ENCODE measurements around the gene DHRSX.
"Not testable (repeated sequence)": the region's sequence is repeated elsewhere in the genome, so short reads cannot be mapped to it uniquely, and the experiment has no call there.

Gene DHRSX

GRCh38 chrX:2432298-2432863, 68.4 kb downstream of the DHRSX start:
- Histone ChIP-seq H3K27me3 (replicated peaks; ENCODE audit: control insufficient read depth, insufficient read depth, low read length, poor library complexity, severe bottlenecking) (no peaks in the 10 kb centered on the region), H3K9me3 (ENCODE audit: control insufficient read depth, low read length) (no peaks in the 10 kb centered on the region), H3K4me1 (ENCODE audit: control insufficient read depth, insufficient read depth, low read length, poor library complexity, severe bottlenecking) (no peaks in the 10 kb centered on the region), H3K4me3 (ENCODE audit: insufficient read depth, low read depth, low read length, poor library complexity, severe bottlenecking) (no peak overlapping the region), H3K27ac (ENCODE audit: insufficient read depth, low read length, poor library complexity, severe bottlenecking) (no peak overlapping the region), H3K36me3 (ENCODE audit: control insufficient read depth, insufficient read depth, low read length) (no peaks in the 10 kb centered on the region)
- DNase-seq, result no peak

DNA sequence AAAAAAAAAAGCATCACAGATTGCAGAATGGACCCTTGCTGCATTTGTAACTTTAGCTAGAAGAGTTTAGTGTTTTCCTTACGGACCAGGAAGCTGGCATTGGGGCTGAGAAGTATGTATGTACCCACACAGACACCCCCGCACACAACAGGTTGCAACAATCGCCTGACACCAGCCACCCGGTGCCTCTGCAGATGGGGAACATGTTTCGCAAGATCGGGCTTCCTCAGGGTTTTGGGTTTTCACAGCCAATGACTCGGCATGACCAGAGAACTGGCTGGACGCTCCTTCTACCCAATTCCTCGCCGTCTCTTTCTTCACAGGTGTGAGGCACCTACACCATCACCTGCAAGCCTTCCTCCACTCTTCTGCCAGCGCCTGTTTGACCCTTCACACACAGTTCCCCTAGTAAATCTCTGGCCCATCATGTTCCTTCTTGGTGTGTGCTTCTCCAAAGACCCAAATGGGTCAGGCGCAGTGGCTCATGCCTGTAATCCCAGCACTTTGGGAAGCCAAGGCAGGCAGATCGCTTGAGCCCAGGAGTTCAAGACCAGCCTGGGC, 70.4 kb downstream of the DHRSX start:
- Histone ChIP-seq H3K27me3 (replicated peaks; ENCODE audit: control insufficient read depth, insufficient read depth, low read length, poor library complexity, severe bottlenecking) (no peaks in the 10 kb centered on the region), H3K4me1 (ENCODE audit: control insufficient read depth, insufficient read depth, low read length, poor library complexity, severe bottlenecking) (no peaks in the 10 kb centered on the region)
- no peak for DNase-seq

GRCh38 chrX:2427737-2428136, 73.0 kb downstream of the DHRSX start:
- Histone ChIP-seq H3K27me3 (replicated peaks; ENCODE audit: control insufficient read depth, insufficient read depth, low read length, poor library complexity, severe bottlenecking) (no peaks in the 10 kb centered on the region), H3K27ac (ENCODE audit: insufficient read depth, low read length, poor library complexity, severe bottlenecking) (no peak overlapping the region), H3K36me3 (ENCODE audit: control insufficient read depth, insufficient read depth, low read length) (peaks cover 8% of the 10 kb centered on the region), H3K4me1 (ENCODE audit: control insufficient read depth, insufficient read depth, low read length, poor library complexity, severe bottlenecking) (no peaks in the 10 kb centered on the region), H3K4me3 (ENCODE audit: insufficient read depth, low read depth, low read length, poor library complexity, severe bottlenecking) (no peak overlapping the region), H3K9me3 (ENCODE audit: control insufficient read depth, low read length) (no peaks in the 10 kb centered on the region)
- no peak for DNase-seq

More for the DNA sequence above, 70.4 kb downstream of the DHRSX start:
- no peaks in the 10 kb centered on the region for H3K9me3 ChIP-seq (ENCODE audit: control insufficient read depth, low read length)
- H3K27ac ChIP-seq (ENCODE audit: insufficient read depth, low read length, poor library complexity, severe bottlenecking), result no peak overlapping the region
- no peak overlapping the region for H3K4me3 ChIP-seq (ENCODE audit: insufficient read depth, low read depth, low read length, poor library complexity, severe bottlenecking)
- no peaks in the 10 kb centered on the region for H3K36me3 ChIP-seq (ENCODE audit: control insufficient read depth, insufficient read depth, low read length)

DNA sequence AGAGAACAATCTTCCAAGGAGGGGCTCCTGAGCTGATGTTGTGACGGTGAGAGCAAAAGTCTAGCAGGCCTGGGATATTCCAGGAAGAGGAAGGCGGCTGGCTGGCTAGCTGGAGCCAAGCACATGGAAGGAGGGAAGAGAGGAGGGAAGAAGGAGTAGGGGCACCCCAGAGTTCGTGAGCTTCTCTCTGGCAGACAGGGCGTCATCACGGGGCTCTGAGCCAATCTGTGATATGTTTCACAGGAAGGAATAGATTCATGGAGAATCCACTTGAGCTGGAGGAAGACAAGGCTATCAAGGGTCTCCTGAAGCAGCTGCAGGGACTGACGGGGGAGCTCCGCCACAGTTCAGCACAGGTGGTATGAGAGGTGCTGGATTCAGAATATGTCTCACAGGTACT, 73.6 kb downstream of the DHRSX start:
- no peak overlapping the region for H3K27ac ChIP-seq (ENCODE audit: insufficient read depth, low read length, poor library complexity, severe bottlenecking)
- no peaks in the 10 kb centered on the region for H3K27me3 ChIP-seq (replicated peaks; ENCODE audit: control insufficient read depth, insufficient read depth, low read length, poor library complexity, severe bottlenecking)
- H3K36me3 ChIP-seq (ENCODE audit: control insufficient read depth, insufficient read depth, low read length), result peaks cover 8% of the 10 kb centered on the region
- DNase-seq, result no peak
- no peaks in the 10 kb centered on the region for H3K4me1 ChIP-seq (ENCODE audit: control insufficient read depth, insufficient read depth, low read length, poor library complexity, severe bottlenecking)
- no peaks in the 10 kb centered on the region for H3K9me3 ChIP-seq (ENCODE audit: control insufficient read depth, low read length)
- H3K4me3 ChIP-seq (ENCODE audit: insufficient read depth, low read depth, low read length, poor library complexity, severe bottlenecking), result no peak overlapping the region

DNA sequence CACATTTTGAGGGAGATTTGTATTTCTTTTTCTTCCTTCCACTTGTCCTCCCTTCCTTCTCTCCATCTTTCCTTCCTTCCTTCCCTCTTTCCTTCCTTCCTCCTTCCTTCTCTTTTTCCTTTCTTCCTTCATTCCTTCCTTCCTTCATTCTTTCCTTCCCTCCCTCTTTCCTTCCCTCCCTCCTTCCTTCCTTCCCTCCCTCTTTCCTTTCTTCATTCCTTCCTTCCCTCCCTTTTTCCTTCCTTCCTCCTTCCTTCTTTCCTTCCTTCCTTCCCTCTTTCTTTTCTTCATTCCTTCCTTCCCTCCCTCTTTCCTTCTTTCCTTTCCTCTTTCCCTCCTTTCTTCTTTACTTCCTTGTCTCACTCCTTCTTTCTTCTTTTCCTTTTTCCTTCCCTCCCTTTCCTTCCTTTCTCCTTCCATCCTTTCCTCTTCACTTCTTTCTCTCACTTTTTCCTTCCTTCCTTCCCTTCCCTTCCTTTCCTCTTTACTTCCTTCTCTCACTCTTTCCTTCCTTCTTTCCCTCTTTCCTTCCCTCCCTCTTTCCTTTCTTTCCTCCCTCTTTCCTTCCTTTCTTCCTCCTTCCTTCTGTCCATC, 74.4 kb downstream of the DHRSX start:
- DNase-seq, result no peak
- H3K27ac ChIP-seq (ENCODE audit: insufficient read depth, low read length, poor library complexity, severe bottlenecking), result no peak overlapping the region
- H3K27me3 ChIP-seq (replicated peaks; ENCODE audit: control insufficient read depth, insufficient read depth, low read length, poor library complexity, severe bottlenecking), result no peaks in the 10 kb centered on the region
- H3K9me3 ChIP-seq (ENCODE audit: control insufficient read depth, low read length), result no peaks in the 10 kb centered on the region
- peaks cover 8% of the 10 kb centered on the region for H3K36me3 ChIP-seq (ENCODE audit: control insufficient read depth, insufficient read depth, low read length)
- no peak overlapping the region for H3K4me3 ChIP-seq (ENCODE audit: insufficient read depth, low read depth, low read length, poor library complexity, severe bottlenecking)
- H3K4me1 ChIP-seq (ENCODE audit: control insufficient read depth, insufficient read depth, low read length, poor library complexity, severe bottlenecking), result no peaks in the 10 kb centered on the region

GRCh38 chrX:2425286-2426071, 75.3 kb downstream of the DHRSX start:
- no peak for DNase-seq
- H3K4me1 ChIP-seq (ENCODE audit: control insufficient read depth, insufficient read depth, low read length, poor library complexity, severe bottlenecking), result no peaks in the 10 kb centered on the region

DNA sequence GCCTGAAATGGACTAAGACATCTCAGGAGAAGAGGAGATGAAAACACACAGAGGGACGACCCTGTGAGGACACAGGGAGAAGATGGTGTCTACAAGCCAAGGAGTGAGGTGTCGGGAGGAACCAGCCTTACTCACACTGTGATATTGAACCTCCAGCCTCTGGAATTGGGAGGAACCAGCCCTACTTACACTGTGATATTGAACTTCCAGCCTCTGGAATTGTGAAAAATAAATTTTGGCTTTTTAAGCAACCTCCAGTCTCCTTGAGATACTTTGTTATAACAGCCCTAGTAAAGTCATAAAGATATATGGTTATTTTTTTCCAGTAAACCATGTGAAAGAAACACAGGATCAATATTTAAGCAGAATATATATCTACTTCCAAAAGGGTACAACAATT, 76.5 kb downstream of the DHRSX start:
- no peak overlapping the region for H3K27ac ChIP-seq (ENCODE audit: insufficient read depth, low read length, poor library complexity, severe bottlenecking)

More at GRCh38 chrX:2425286-2426071, 75.3 kb downstream of the DHRSX start:
- Histone ChIP-seq H3K36me3 (ENCODE audit: control insufficient read depth, insufficient read depth, low read length) (peaks cover 8% of the 10 kb centered on the region), H3K4me3 (ENCODE audit: insufficient read depth, low read depth, low read length, poor library complexity, severe bottlenecking) (no peak overlapping the region), H3K27ac (ENCODE audit: insufficient read depth, low read length, poor library complexity, severe bottlenecking) (no peak overlapping the region), H3K9me3 (ENCODE audit: control insufficient read depth, low read length) (no peaks in the 10 kb centered on the region), H3K27me3 (replicated peaks; ENCODE audit: control insufficient read depth, insufficient read depth, low read length, poor library complexity, severe bottlenecking) (no peaks in the 10 kb centered on the region)

GRCh38 chrX:2423899-2424298, 76.9 kb downstream of the DHRSX start:
- H3K27ac ChIP-seq (ENCODE audit: insufficient read depth, low read length, poor library complexity, severe bottlenecking), result no peak overlapping the region
- no peak for DNase-seq
- H3K9me3 ChIP-seq (ENCODE audit: control insufficient read depth, low read length), result no peaks in the 10 kb centered on the region
- H3K27me3 ChIP-seq (replicated peaks; ENCODE audit: control insufficient read depth, insufficient read depth, low read length, poor library complexity, severe bottlenecking), result no peaks in the 10 kb centered on the region
- no peaks in the 10 kb centered on the region for H3K4me1 ChIP-seq (ENCODE audit: control insufficient read depth, insufficient read depth, low read length, poor library complexity, severe bottlenecking)
- H3K4me3 ChIP-seq (ENCODE audit: insufficient read depth, low read depth, low read length, poor library complexity, severe bottlenecking), result no peak overlapping the region
- H3K36me3 ChIP-seq (ENCODE audit: control insufficient read depth, insufficient read depth, low read length), result peaks cover 8% of the 10 kb centered on the region

More for the DNA sequence above, 76.5 kb downstream of the DHRSX start:
- no peak for DNase-seq
- no peaks in the 10 kb centered on the region for H3K9me3 ChIP-seq (ENCODE audit: control insufficient read depth, low read length)
- H3K36me3 ChIP-seq (ENCODE audit: control insufficient read depth, insufficient read depth, low read length), result peaks cover 8% of the 10 kb centered on the region
- no peak overlapping the region for H3K4me3 ChIP-seq (ENCODE audit: insufficient read depth, low read depth, low read length, poor library complexity, severe bottlenecking)
- H3K4me1 ChIP-seq (ENCODE audit: control insufficient read depth, insufficient read depth, low read length, poor library complexity, severe bottlenecking), result no peaks in the 10 kb centered on the region
- H3K27me3 ChIP-seq (replicated peaks; ENCODE audit: control insufficient read depth, insufficient read depth, low read length, poor library complexity, severe bottlenecking), result no peaks in the 10 kb centered on the region

GRCh38 chrX:2423282-2423681, 77.5 kb downstream of the DHRSX start:
- Histone ChIP-seq H3K4me3 (ENCODE audit: insufficient read depth, low read depth, low read length, poor library complexity, severe bottlenecking) (no peak overlapping the region), H3K27ac (ENCODE audit: insufficient read depth, low read length, poor library complexity, severe bottlenecking) (no peak overlapping the region), H3K27me3 (replicated peaks; ENCODE audit: control insufficient read depth, insufficient read depth, low read length, poor library complexity, severe bottlenecking) (no peaks in the 10 kb centered on the region), H3K4me1 (ENCODE audit: control insufficient read depth, insufficient read depth, low read length, poor library complexity, severe bottlenecking) (no peaks in the 10 kb centered on the region), H3K9me3 (ENCODE audit: control insufficient read depth, low read length) (no peaks in the 10 kb centered on the region), H3K36me3 (ENCODE audit: control insufficient read depth, insufficient read depth, low read length) (peaks cover 8% of the 10 kb centered on the region)
- no peak for DNase-seq

- not testable (repeated sequence) for H3K9me3 ChIP-seq (ENCODE audit: control insufficient read depth, low read length); H3K27ac ChIP-seq (ENCODE audit: insufficient read depth, low read length, poor library complexity, severe bottlenecking); H3K4me1 ChIP-seq (ENCODE audit: control insufficient read depth, insufficient read depth, low read length, poor library complexity, severe bottlenecking); H3K36me3 ChIP-seq (ENCODE audit: control insufficient read depth, insufficient read depth, low read length); H3K4me3 ChIP-seq (ENCODE audit: insufficient read depth, low read depth, low read length, poor library complexity, severe bottlenecking); DNase-seq; H3K27me3 ChIP-seq (replicated peaks; ENCODE audit: control insufficient read depth, insufficient read depth, low read length, poor library complexity, severe bottlenecking)
These were observed 81.4 kb downstream of the DHRSX start for GRCh38 chrX:2419418-2419817.
